HG02852 (cell line): ENCODE data around the gene GPR84.

Experiments used
- ATAC-seq: cut with Tn5 transposase; IDR thresholded peaks from one replicate; pipeline ENCODE4 v1.9.1; 2021; ENCODE audit warnings: mild to moderate bottlenecking, moderate library complexity; ENCODE audit not compliant: unreplicated experiment

GPR84 gene

GRCh38 chr12:54392485-54393206 is 28.4 kb upstream of the GPR84 start:
- no peak for ATAC-seq

- peak; percentile 60 for ATAC-seq
Measured at GRCh38 chr12:54390668-54391551, 26.6 kb upstream of the GPR84 start.

- no peak for ATAC-seq
Measured at GRCh38 chr12:54390176-54390667, 25.9 kb upstream of the GPR84 start.

GRCh38 chr12:54389607-54390175 is 25.4 kb upstream of the GPR84 start:
- ATAC-seq = no peak

- ATAC-seq = no peak
Measured at GRCh38 chr12:54389134-54389508, 24.8 kb upstream of the GPR84 start.

GRCh38 chr12:54388237-54389133 is 24.2 kb upstream of the GPR84 start:
- no peak for ATAC-seq

- no peak for ATAC-seq
Measured at GRCh38 chr12:54387114-54387467, 22.8 kb upstream of the GPR84 start.

- no peak for ATAC-seq
Measured at GRCh38 chr12:54386403-54387113, 22.3 kb upstream of the GPR84 start.

GRCh38 chr12:54385251-54385914 is 21.1 kb upstream of the GPR84 start:
- peak; percentile 75 for ATAC-seq

GRCh38 chr12:54384591-54385041 is 20.3 kb upstream of the GPR84 start, which contains the start of gene ZNF385A:
Gene ZNF385A, minus strand, starts transcription at chr12:54384733. Its CDS starts 219 bp downstream, at chr12:54384514.
- ATAC-seq = no peak

GRCh38 chr12:54383041-54383609 is 18.8 kb upstream of the GPR84 start:
- no peak for ATAC-seq

GRCh38 chr12:54381136-54381535 is 16.9 kb upstream of the GPR84 start:
- no peak for ATAC-seq

- peak; percentile 89 for ATAC-seq
Measured at GRCh38 chr12:54379398-54380201, 15.3 kb upstream of the GPR84 start.

- no peak for ATAC-seq
Measured at GRCh38 chr12:54378796-54379397, 14.6 kb upstream of the GPR84 start.

- ATAC-seq = no peak
Measured at GRCh38 chr12:54377797-54378515, 13.7 kb upstream of the GPR84 start.

- ATAC-seq = no peak
Measured at GRCh38 chr12:54377007-54377406, 12.7 kb upstream of the GPR84 start.

- no peak for ATAC-seq
Measured at GRCh38 chr12:54376596-54376995, 12.3 kb upstream of the GPR84 start.
